ENCODE data around the gene SZRD1. TPM values are rescaled to one million over a fixed set of nuclear protein-coding genes. Genes with fewer than 3 reads are reported as not detected.

SZRD1 gene
- total RNA-seq, 1 donor from 2014 or later = 82.6 TPM

- no peak for TF ChIP-seq CTCF (conservative IDR thresholded peaks at IDR 0.05; ENCODE audit: low read depth, low read length)
- no peak for DNase-seq (ENCODE audit: low read depth)
- H3K4me3 ChIP-seq (ENCODE audit: low read depth, low read length) = no peak overlapping the region
Measured at GRCh38 chr1:16397120-16397519, 30.1 kb downstream of the SZRD1 start.

GRCh38 chr1:16398371-16398953 lies 31.4 kb downstream of the SZRD1 start:
- DNase-seq (ENCODE audit: low read depth) = no peak
- no peak for TF ChIP-seq CTCF (conservative IDR thresholded peaks at IDR 0.05; ENCODE audit: low read depth, low read length)
- H3K4me3 ChIP-seq (ENCODE audit: low read depth, low read length) = no peak overlapping the region

DNA sequence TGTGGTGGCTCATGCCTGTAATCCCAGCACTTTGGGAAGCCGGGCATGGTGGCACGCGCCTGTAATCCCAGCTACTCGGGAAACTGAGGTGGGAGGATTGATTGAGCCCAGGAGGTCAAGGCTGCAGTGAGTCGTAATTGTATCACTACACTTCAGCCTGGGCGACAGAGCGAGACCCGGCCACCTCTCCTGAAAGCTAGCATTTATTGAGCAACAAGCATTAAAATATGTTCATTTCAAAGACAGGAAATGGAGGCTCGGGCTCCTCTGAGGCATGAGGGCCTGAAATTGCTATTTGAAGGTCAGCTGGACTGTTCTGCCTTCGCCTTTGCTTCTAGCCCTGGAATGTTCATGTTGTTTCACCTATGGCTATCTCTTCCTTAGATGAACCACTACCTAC lies 35.7 kb downstream of the SZRD1 start:
- TF ChIP-seq CTCF (conservative IDR thresholded peaks at IDR 0.05; ENCODE audit: low read depth, low read length) = no peak
- no peak overlapping the region for H3K4me3 ChIP-seq (ENCODE audit: low read depth, low read length)
- DNase-seq (ENCODE audit: low read depth) = no peak

GRCh38 chr1:16405441-16405840 lies 38.4 kb downstream of the SZRD1 start:
- no peak overlapping the region for H3K4me3 ChIP-seq (ENCODE audit: low read depth, low read length)
- DNase-seq (ENCODE audit: low read depth) = no peak
- no peak for TF ChIP-seq CTCF (conservative IDR thresholded peaks at IDR 0.05; ENCODE audit: low read depth, low read length)

DNA sequence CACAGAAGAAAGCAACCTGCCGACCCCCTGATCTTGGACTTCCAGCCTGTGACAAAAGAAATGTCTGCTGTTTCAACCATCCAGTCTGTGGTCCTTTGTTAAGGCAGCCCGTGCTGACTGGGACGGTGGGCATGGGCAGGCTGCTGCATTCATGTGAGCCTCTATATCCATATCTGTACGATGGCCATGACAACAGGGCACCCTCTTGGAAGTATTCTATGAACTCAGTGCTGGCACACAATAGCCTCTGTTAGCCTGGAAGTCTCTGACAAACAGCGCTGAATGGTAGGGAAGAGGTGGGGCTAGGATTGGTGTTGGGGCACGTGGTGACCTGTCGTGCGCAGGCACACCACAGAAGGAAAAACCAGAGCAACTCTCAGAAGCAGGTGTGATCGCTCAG lies 39.8 kb downstream of the SZRD1 start:
- no peak for DNase-seq (ENCODE audit: low read depth)
- H3K4me3 ChIP-seq (ENCODE audit: low read depth, low read length) = no peak overlapping the region
- no peak for TF ChIP-seq CTCF (conservative IDR thresholded peaks at IDR 0.05; ENCODE audit: low read depth, low read length)

DNA sequence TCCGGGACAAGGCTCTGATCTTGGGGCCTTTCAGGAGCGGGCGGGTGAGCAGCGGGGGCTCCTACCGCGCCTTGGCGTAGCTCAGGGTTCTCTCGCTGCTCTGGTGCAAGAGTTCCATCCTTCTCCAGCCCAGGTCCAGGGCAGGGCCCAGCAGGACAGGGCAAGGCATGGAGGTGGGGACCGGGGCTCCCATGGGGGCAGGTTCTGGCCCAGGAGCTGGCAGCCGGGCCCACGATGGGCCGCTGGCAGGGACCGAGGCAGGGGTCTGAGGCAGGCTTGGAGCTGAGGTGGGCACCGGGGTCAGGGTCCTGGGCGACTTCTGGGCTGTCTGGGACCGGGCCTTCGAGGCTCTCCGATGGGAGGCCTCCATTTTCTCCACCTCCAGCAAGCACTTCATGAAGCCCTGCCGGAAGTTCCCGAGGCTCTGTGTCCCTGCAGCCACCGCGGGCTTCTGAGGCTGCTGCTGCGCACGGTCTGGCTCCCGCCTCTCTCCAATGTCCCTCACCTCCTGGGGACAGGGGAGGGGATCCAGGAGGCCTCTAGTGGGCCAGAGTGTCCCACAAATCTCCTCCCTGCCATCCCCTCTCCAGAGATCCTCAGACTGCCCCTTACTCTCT lies 42.6 kb downstream of the SZRD1 start:
- TF ChIP-seq CTCF (conservative IDR thresholded peaks at IDR 0.05; ENCODE audit: low read depth, low read length) = no peak
- no peak overlapping the region for H3K4me3 ChIP-seq (ENCODE audit: low read depth, low read length)
- no peak for DNase-seq (ENCODE audit: low read depth)

DNA sequence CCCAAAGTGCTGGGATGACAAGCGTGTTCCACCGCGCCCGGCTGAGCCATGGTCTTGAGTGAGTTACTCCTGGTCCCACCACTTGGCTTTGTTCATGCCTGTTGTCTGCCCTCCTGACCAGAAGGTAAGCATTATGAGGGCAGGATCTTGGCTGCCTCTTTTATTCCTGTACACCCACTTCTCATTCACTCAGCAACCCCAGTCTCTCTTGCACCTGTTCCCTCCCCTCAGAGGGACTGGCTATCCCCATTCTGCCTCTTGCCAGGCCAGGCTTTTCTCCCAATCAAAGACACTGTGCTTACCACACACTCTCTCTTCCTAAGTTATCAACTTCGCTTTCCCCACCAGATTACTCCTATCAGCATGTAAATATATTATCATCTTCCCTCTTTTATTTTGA lies 43.8 kb downstream of the SZRD1 start:
- H3K4me3 ChIP-seq (ENCODE audit: low read depth, low read length) = no peak overlapping the region
- no peak for TF ChIP-seq CTCF (conservative IDR thresholded peaks at IDR 0.05; ENCODE audit: low read depth, low read length)

More for the DNA sequence above, 43.8 kb downstream of the SZRD1 start:
- no peak for DNase-seq (ENCODE audit: low read depth)

All from epithelial cell of proximal tubule (primary cell).